Osteoblast (primary cell): ENCODE data around the gene DUS1L. TPM values are rescaled to one million over a fixed set of nuclear protein-coding genes. Genes with fewer than 3 reads are reported as not detected.
A peak's percentile ranks its signal among the peaks of the same experiment; 100 is the strongest.

Experiments used
- DNase-seq: peaks from one replicate; pipeline ENCODE4 v3.0.0; 2011; ENCODE audit warnings: low spot score, mixed read lengths; ENCODE audit not compliant: insufficient read length; ENCODE audit errors: missing footprints
- H2AFZ ChIP-seq: 2 replicates; pipeline ENCODE4 v1.6.0; 2011; ENCODE audit warnings: mild to moderate bottlenecking, low read length
- H3K27ac ChIP-seq: 2 replicates; pipeline ENCODE4 v1.5.1; 2011; ENCODE audit warnings: mild to moderate bottlenecking, low read depth, low read length, moderate library complexity
- H3K27me3 ChIP-seq: 2 replicates; pipeline ENCODE4 v1.6.0; 2012; ENCODE audit warnings: mild to moderate bottlenecking, control low read depth, inconsistent platforms, low read length, moderate library complexity; ENCODE audit not compliant: insufficient read depth
- H3K36me3 ChIP-seq: 2 replicates; pipeline ENCODE4 v1.5.1; 2011; ENCODE audit warnings: mild to moderate bottlenecking, low read length, control low read depth, moderate library complexity; ENCODE audit not compliant: insufficient read depth
- H3K4me1 ChIP-seq: 2 replicates; pipeline ENCODE4 v1.5.1; 2011; ENCODE audit warnings: mild to moderate bottlenecking, low read length, control low read depth, moderate library complexity; ENCODE audit not compliant: insufficient read depth
- H3K4me2 ChIP-seq: 2 replicates; pipeline ENCODE4 v1.6.0; 2011; ENCODE audit warnings: mild to moderate bottlenecking, low read length; ENCODE audit not compliant: insufficient read depth
- H3K4me3 ChIP-seq: fragments of 200-600 bp; sonication (generic); 3 replicates; pipeline ENCODE4 v1.5.1; 2012; ENCODE audit warnings: mild to moderate bottlenecking, low read length, inconsistent platforms; ENCODE audit not compliant: insufficient read depth
- H3K79me2 ChIP-seq: 2 replicates; pipeline ENCODE4 v1.6.0; 2012; ENCODE audit warnings: mild to moderate bottlenecking, low read length, control low read depth, inconsistent platforms; ENCODE audit not compliant: insufficient read depth
- H3K9me3 ChIP-seq: 2 replicates; pipeline ENCODE4 v1.5.1; 2011; ENCODE audit warnings: low read depth, low read length, control low read depth
- H4K20me1 ChIP-seq: 2 replicates; pipeline ENCODE4 v1.6.0; 2012; ENCODE audit warnings: mild to moderate bottlenecking, low read length, control low read depth; ENCODE audit not compliant: insufficient read depth
- total RNA-seq: library from RNA; depleted of rRNA; stranded (reverse); fragments of >200 nt; gene quantifications from 2 replicates; pipeline ENCODE4 v1.2.3, GENCODE V29; 2012
- TF ChIP-seq, protein P1 (sequence below): IDR thresholded peaks from 2 replicates; pipeline ENCODE4 v1.5.1; 2011; ENCODE audit warnings: mild to moderate bottlenecking, low read depth, low read length, moderate library complexity; ENCODE audit errors: extremely low read depth

Gene DUS1L
- total RNA-seq, 1 donor = 43.8 TPM

DNA sequence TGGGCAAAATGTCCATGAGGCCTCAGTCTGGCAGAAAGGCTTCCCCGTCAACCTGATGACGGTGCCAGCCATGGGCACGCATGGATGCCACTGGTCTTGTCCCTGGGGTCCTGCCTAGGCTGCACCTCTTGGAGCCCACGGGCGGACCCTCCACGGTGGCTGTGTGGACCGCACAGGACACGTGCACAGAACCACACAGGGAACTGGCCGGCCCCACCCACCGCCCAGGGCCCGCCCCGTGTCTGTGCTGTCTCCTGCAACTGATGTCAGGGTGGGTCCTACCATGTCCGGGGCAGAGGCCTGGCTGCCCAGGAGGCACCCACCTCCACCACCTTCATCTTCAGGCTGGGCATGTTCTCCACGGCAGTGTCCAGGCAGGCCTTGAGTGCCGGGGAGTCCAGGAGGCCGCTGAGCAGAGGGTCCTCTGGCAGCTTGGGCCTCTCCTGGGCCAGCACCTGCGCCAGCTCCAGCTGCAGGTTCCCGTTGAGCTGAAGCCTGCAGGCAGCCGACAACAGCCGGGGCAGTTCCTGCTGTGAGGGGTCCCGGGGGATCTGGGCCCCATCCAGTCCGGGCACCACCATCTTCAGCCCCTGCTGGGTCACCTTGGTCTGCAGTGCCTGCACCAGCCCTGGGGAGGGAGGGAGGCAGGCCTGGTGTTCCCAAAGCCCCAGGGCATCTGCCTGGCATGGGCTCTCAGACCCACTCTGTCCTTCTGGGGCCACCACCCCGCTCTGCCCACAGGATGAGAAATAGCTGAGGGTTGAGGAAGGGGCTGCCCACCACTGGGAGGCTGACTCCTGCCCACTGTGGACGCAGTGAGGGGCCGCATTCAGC, 20.5 kb upstream of the DUS1L start:
- no peak overlapping the region for H3K27ac ChIP-seq
- no peak overlapping the region for H3K4me2 ChIP-seq
- no peaks in the 10 kb centered on the region for H3K4me1 ChIP-seq
- H3K9me3 ChIP-seq = no peaks in the 10 kb centered on the region
- TF ChIP-seq, protein P1, sequence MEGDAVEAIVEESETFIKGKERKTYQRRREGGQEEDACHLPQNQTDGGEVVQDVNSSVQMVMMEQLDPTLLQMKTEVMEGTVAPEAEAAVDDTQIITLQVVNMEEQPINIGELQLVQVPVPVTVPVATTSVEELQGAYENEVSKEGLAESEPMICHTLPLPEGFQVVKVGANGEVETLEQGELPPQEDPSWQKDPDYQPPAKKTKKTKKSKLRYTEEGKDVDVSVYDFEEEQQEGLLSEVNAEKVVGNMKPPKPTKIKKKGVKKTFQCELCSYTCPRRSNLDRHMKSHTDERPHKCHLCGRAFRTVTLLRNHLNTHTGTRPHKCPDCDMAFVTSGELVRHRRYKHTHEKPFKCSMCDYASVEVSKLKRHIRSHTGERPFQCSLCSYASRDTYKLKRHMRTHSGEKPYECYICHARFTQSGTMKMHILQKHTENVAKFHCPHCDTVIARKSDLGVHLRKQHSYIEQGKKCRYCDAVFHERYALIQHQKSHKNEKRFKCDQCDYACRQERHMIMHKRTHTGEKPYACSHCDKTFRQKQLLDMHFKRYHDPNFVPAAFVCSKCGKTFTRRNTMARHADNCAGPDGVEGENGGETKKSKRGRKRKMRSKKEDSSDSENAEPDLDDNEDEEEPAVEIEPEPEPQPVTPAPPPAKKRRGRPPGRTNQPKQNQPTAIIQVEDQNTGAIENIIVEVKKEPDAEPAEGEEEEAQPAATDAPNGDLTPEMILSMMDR = no peak
- peaks cover 50% of the 10 kb centered on the region for H3K36me3 ChIP-seq
- peak; percentile 88 for DNase-seq
- no peak overlapping the region for H3K4me3 ChIP-seq
- H3K27me3 ChIP-seq = no peaks in the 10 kb centered on the region
- H3K79me2 ChIP-seq = no peaks in the 10 kb centered on the region
- H2AFZ ChIP-seq = no peak overlapping the region
- H4K20me1 ChIP-seq = no peaks in the 10 kb centered on the region

DNA sequence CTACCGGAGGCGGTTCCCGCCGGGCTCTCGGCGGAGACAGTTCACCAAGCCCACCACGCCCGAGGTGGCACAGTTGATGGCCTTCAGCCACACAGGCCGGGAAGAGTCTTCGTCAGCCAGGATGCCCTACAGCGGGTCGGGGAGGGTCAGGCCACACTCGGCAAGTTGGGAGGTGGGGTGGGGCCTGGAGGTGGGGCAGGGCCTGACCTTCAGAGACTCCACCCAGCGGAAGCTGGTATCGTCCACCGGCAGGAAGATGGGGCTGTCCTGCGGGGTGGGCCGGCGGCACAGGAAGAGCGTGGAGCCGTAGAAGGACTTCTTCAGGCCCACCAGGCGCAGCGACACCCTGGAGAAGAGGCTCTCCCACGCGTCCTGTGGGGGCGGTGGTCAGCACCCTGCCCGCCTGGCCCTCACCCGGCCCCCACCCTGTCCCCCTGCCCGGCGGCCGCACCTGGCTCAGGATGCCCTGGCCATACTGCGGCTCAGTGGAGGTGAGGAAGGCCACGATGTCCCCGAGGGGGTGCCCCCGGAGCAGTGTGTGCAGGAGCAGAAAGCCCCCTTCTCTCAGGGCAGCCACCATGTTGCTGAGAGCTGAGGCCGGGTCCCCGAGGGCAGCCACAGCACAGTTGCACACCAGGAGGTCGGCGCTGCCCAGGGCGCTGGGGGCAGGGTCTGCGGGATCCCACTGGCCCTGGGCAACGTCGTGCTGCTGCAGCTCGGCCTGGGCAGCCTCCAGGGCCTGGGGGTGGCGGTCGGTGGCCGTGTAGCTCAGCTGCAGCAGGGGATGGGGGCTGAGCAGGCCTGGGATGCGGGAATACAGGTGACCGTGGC, 19.6 kb upstream of the DUS1L start:
- no peaks in the 10 kb centered on the region for H3K9me3 ChIP-seq
- DNase-seq = no peak

DNA sequence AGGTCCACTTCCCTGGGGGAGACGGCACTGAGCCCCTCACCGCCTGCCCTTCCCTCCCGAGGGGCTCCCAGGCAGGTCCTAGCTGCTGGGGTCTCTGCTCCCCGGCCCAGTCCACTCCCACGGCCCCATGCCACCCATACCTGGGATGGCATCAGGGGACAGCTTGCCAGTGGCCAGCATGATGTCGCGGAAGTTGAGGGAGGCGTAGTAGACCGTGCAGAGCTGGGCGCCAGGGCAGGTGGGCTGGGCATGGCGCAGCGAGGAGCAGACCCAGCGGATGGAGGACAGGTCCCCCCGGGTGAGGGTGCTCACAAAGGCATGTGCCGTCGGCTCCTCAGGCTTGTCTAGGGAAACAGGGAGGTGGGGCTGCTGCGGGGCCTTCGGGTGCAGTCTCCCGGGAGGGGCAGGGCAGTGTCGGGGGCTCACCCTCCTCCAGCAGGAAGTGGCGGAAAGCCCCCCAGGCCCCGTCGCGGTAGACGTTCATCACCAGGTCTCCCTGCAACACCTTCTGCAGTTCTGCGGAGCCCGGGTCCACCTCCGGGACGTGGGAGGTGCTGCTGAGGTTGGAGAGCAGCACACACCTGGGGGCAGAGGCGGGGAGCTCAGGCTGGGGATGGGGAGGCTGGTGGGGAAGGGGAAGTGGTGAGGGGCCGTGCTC, 18.9 kb upstream of the DUS1L start:
- Histone ChIP-seq H3K27me3 (no peaks in the 10 kb centered on the region), H3K36me3 (peaks cover 56% of the 10 kb centered on the region), H3K4me3 (no peak overlapping the region), H2AFZ (no peak overlapping the region), H3K4me1 (no peaks in the 10 kb centered on the region), H3K79me2 (no peaks in the 10 kb centered on the region), H3K27ac (no peak overlapping the region), H3K9me3 (no peaks in the 10 kb centered on the region), H3K4me2 (no peak overlapping the region), H4K20me1 (no peaks in the 10 kb centered on the region)
- DNase-seq = no peak
- TF ChIP-seq, protein P1 = no peak

More for the DNA sequence above, 19.6 kb upstream of the DUS1L start:
- no peak overlapping the region for H3K4me2 ChIP-seq
- no peak overlapping the region for H3K4me3 ChIP-seq
- H3K36me3 ChIP-seq = peaks cover 54% of the 10 kb centered on the region
- H4K20me1 ChIP-seq = no peaks in the 10 kb centered on the region
- no peak overlapping the region for H3K27ac ChIP-seq
- TF ChIP-seq, protein P1 = no peak
- H3K4me1 ChIP-seq = no peaks in the 10 kb centered on the region
- H3K27me3 ChIP-seq = no peaks in the 10 kb centered on the region
- no peaks in the 10 kb centered on the region for H3K79me2 ChIP-seq
- H2AFZ ChIP-seq = no peak overlapping the region
